Small intestine (tissue), 7 donors: ENCODE measurements around the gene INHBE. TPM values are rescaled to one million over a fixed set of nuclear protein-coding genes. Genes with fewer than 3 reads are reported as not detected.
"Not testable (repeated sequence)": the region's sequence is repeated elsewhere in the genome, so short reads cannot be mapped to it uniquely, and the experiment has no call there.

Experiments used
- DNase-seq, 2 donors: peaks; one replicate each; pipeline versions ENCODE4 v3.0.0 to v3.0.0-alpha.2; 2013
- FAIRE-seq: peaks from 2 replicates; lab custom pipeline; 2012; peaks lifted over from hg19 to GRCh38; lab: Jason Lieb, UNC
- H3K27ac ChIP-seq, 3 donors: one replicate each; pipeline ENCODE4 v1.5.1; 2013; ENCODE audit warnings: low read length in 2 of 3, mild to moderate bottlenecking in 2 of 3, control low read depth in 1 of 3, inconsistent platforms in 1 of 3, low read depth in 1 of 3, moderate library complexity in 1 of 3
- H3K27me3 ChIP-seq, 3 donors: one replicate each; pipeline ENCODE4 v1.6.1; 2013; ENCODE audit warnings: low read length in 3 of 3, inconsistent platforms in 1 of 3; ENCODE audit not compliant: control insufficient read depth in 3 of 3, insufficient read depth in 3 of 3
- H3K36me3 ChIP-seq, 3 donors: one replicate each; pipeline ENCODE4 v1.6.1; 2013; ENCODE audit warnings: low read length in 3 of 3, inconsistent platforms in 1 of 3, low read depth in 1 of 3, mild to moderate bottlenecking in 1 of 3, moderate library complexity in 1 of 3; ENCODE audit not compliant: control insufficient read depth in 3 of 3, insufficient read depth in 2 of 3
- H3K4me1 ChIP-seq, 3 donors: one replicate each; pipeline ENCODE4 v1.6.1; 2013; ENCODE audit warnings: low read length in 2 of 3, inconsistent platforms in 1 of 3, low read depth in 1 of 3, mild to moderate bottlenecking in 1 of 3, moderate library complexity in 1 of 3; ENCODE audit not compliant: control insufficient read depth in 3 of 3, insufficient read depth in 2 of 3
- H3K4me3 ChIP-seq, 3 donors: one replicate each; pipeline ENCODE4 v1.5.1; 2013; ENCODE audit warnings: low read length in 3 of 3, control low read depth in 1 of 3, inconsistent platforms in 1 of 3, low read depth in 1 of 3, mild to moderate bottlenecking in 1 of 3, moderate library complexity in 1 of 3
- H3K9me3 ChIP-seq, 2 donors: one replicate each; pipeline ENCODE4 v1.6.1; 2013; ENCODE audit warnings: low read depth in 1 of 2, low read length in 1 of 2; ENCODE audit not compliant: control insufficient read depth in 2 of 2, insufficient read depth in 1 of 2
- WGBS, 3 donors: extraction: QIAGEN DNeasy Blood & Tissue Kit; methylation state at CpG; one replicate each; pipeline ENCODE4 v1.1.7; 2013; 5-methylcytosine and 5-hydroxymethylcytosine counted together
- polyA plus RNA-seq, 4 donors: library from polyadenylated mRNA; stranded (reverse) in 3 of 4; unstranded in 1 of 4; fragments of 200-250 nt in 3 of 4; fragments of 120-200 nt in 1 of 4; gene quantifications; one replicate each; pipeline versions ENCODE4 v1.2.1 to v1.2.3, GENCODE V29; 2013
- donor health status: healthy with polysubstance abuse.
- donor health status: control.
- donor health status: control.
- donor health status: Bipolar disorder and iron deficiency.
- donor health status: healthy.

INHBE gene
- polyA plus RNA-seq, 4 donors, result 0.21 to 1.4 TPM; not detected in 2

DNA sequence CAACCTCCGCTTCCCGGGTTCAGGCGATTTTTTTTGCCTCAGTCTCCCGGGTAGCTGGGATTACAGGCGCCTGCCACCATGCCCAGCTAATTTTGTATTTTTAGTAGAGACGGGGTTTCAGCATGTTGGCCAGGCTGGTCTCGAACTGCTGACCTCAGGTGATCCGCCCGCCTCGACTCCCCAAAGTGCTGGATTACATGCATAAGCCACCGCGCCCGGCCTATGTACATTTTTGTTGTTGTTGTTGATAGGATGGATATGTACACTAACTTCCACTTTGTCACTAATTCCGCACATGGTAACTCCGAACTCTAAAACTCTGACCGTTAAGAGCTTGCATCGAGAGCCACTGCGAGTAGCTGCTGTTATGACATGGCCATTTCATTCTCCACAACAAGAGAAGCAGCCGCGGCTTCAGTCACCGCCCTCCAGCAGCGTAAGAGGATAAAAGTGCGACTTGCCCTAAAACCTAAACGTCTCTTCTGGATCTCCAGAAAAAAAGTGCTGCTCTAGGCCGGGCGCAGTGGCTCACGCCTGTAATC is 32.0 kb downstream of the INHBE start:
- peak overlapping the region in 1 of 3 donors; percentile 92 for H3K4me3 ChIP-seq
- no peaks in the 10 kb centered on the region for H3K27me3 ChIP-seq
- WGBS, 3 donors, result 83 to 88% (median 84%) methylated on average over 27 of the region's 27 CpGs
- DNase-seq, result no peak
- no peak for FAIRE-seq
- H3K36me3 ChIP-seq, result peaks cover 5 to 21% (median 13%) of the 10 kb centered on the region in 3 donors
- no peaks in the 10 kb centered on the region for H3K9me3 ChIP-seq
- H3K4me1 ChIP-seq, result peaks cover 0 to 6% (median 0%) of the 10 kb centered on the region in 3 donors
- H3K27ac ChIP-seq, result peak overlapping the region in 1 of 3 donors; percentile 20

DNA sequence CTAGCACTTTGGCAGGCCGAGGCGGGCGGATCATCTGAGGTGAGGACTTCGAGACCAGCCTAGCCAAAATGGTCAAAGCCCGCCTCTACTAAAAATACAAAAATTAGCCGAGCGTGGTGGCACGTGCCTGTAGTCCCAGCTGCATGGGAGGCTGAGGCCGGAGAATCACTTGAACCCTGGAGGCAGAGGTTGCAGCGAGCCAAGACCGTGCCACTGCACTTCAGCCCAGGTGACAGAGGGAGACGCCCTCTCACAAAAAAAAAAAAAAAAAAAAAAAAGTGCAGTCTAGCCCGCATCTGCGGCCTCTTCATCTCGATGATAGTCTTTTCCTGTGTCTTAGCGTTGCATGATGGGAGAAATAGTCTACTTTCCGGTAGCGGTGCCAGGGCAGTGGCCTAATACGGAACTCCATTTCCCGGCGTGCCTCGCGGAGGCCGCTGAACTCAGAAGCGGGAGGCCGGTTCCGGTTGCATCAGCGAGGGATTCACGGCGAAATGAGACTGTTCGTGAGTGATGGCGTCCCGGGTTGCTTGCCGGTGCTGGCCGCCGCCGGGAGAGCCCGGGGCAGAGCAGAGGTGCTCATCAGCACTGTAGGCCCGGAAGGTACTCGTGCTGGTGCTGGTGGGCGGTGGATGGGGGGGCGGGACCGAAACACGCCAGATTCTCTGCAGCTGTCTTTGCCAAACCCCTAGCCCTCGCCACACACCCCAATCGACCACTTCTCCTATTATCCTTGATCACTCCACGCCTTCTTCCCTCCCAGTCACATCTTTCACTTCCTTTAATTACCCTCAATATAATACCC is 32.7 kb downstream of the INHBE start, which contains the start of gene MARS1:
TSS of gene MARS1 (plus strand) at position 472 of the 805 bp plus-strand sequence. CDS start at position 495, 23 bp downstream.
- DNase-seq, result peak; percentile 97 to 99
- H3K27ac ChIP-seq, result peak within 1 kb of the TSS; percentile 62 to 92 (median 67)
- H3K27me3 ChIP-seq, result no peaks in the 10 kb centered on the region
- peak within 1 kb of the TSS; percentile 91 to 95 (median 92) for H3K4me3 ChIP-seq
- H3K36me3 ChIP-seq, result peaks cover 5 to 26% (median 13%) of the 10 kb centered on the region in 3 donors
- peaks cover 0 to 6% (median 0%) of the 10 kb centered on the region in 3 donors for H3K4me1 ChIP-seq
- no peaks in the 10 kb centered on the region for H3K9me3 ChIP-seq
- WGBS, 3 donors, result 5 to 7% (median 5%) methylated on average over 44 to 47 of the region's 47 CpGs
- FAIRE-seq, result no peak

GRCh38 chr12:57488402-57489156 is 33.5 kb downstream of the INHBE start:
- Histone ChIP-seq H3K4me3 (peak overlapping the region; percentile 91 to 95 (median 92)), H3K9me3 (no peaks in the 10 kb centered on the region), H3K27me3 (no peaks in the 10 kb centered on the region), H3K36me3 (peaks cover 5 to 27% (median 13%) of the 10 kb centered on the region in 3 donors), H3K27ac (peak overlapping the region; percentile 62 to 92 (median 67)), H3K4me1 (peaks cover 0 to 6% (median 0%) of the 10 kb centered on the region in 3 donors)
- peak in 1 of 2 donors; percentile 17 for DNase-seq
- no peak for FAIRE-seq
- WGBS, 3 donors, result 25 to 30% (median 25%) methylated on average over 11 of the region's 11 CpGs

DNA sequence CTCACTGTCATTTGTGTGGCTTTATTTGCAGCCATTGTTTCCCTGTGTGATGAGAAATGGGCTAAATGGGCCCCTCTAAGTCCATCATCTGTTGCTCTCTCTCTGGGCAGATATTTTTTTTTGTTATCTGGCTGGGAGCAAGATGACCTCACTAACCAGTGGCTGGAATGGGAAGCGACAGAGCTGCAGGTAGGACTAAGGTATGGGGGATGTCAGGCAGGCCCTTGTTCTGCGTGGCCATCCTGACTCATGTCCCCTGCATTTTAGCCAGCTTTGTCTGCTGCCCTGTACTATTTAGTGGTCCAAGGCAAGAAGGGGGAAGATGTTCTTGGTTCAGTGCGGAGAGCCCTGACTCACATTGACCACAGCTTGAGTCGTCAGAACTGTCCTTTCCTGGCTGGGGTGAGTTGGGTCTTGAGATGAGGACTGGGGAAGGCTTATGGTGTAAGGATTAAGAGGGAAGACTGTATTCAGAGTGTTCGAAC is 34.1 kb downstream of the INHBE start:
- FAIRE-seq (no peak), DNase-seq (no peak)
- H3K27ac ChIP-seq, result no peak overlapping the region
- H3K27me3 ChIP-seq, result no peaks in the 10 kb centered on the region
- no peaks in the 10 kb centered on the region for H3K9me3 ChIP-seq
- H3K36me3 ChIP-seq, result peaks cover 5 to 31% (median 13%) of the 10 kb centered on the region in 3 donors
- peak overlapping the region in 2 of 3 donors; percentile 2 to 92 for H3K4me3 ChIP-seq
- peaks cover 0 to 6% (median 0%) of the 10 kb centered on the region in 3 donors for H3K4me1 ChIP-seq
- WGBS, 3 donors, result 84 to 94% (median 92%) methylated on average over 5 of the region's 5 CpGs

DNA sequence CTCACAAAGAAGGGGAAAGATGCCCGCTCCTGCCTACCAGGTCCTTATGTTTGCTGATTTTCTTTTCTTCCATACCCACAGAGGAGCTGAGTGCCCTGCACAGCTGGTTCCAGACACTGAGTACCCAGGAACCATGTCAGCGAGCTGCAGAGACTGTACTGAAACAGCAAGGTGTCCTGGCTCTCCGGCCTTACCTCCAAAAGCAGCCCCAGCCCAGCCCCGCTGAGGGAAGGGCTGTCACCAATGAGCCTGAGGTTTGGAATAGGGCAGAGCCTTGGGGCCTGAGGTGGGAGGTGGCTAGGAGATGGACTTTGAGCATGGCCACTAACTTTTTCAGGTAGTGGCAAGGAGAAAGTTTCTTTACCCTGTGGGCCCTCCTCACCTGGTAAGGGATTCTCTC is 35.0 kb downstream of the INHBE start:
- 94 to 98% (median 97%) methylated on average over 4 of the region's 4 CpGs for WGBS, 3 donors
- Histone ChIP-seq H3K4me1 (peaks cover 0 to 6% (median 0%) of the 10 kb centered on the region in 3 donors), H3K27me3 (no peaks in the 10 kb centered on the region), H3K4me3 (no peak overlapping the region), H3K27ac (no peak overlapping the region), H3K36me3 (peaks cover 5 to 31% (median 15%) of the 10 kb centered on the region in 3 donors), H3K9me3 (no peaks in the 10 kb centered on the region)
- DNase-seq, result no peak
- FAIRE-seq, result no peak

DNA sequence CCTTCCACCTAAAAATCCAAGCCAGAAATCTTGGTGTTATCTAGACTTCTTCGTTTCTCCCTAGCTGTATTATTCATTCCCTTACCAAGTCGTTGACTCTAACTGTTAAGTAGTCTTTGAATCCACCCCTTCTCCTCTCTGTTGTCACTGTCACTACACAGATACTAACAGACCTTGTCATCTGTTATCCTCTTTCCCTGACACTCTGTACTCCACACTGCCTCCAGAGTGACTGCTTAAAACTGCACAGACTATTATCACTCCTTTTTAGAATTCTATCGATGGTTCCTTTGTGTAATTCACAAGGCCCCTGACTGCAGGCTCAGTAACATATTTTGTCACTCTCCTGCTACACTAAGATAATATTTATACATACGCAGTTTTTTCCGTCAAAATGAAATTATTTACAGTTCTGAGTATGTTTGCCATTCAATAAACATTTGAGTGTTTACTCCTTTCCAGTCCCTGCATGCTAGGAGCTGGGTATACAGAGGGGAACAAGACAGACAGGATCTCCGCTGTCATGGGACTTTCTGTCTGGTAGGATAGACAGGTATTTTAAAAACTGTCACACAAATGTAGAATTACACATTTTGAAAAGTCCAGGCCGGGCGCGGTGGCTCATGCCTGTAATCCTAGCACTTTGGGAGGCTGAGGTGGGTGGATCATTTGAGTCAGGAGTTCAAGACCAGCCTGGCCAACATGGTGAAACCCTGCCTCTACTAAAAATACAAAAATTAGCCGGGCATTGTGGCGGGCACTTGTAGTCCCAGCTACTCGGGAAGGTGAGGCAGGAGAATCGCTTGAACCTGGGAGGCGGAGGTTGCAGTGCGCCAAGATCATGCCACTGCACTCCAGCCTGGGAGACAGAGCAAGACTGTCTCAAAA is 36.5 kb downstream of the INHBE start:
- FAIRE-seq, result no peak

DNA sequence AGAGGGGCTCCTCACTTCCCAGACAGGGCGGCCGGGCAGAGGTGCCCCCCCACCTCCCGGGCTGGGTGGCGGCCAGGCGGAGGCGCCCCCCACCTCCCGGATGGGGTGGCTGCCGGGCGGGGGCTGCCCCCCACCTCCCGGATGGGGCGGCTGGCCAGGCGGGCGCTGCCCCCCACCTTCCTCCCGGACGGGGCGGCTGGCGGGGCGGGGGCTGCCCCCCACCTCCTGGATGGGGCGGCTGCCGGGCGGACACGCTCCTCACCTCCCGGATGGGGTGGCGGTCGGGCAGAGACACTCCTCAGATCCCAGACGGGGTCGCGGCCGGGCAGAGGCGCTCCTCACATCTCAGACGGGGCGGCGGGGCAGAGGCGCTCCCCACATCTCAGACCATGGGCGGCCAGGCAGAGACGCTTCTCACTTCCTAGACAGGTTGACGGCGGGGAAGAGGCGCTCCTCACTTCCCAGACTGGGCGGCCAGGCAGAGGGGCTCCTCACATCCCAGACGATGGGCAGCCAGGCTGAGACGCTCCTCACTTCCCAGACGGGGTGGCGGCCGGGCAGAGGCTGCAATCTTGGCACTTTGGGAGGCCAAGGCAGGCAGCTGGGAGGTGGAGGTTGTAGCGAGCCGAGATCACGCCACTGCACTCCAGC is 40.1 kb downstream of the INHBE start:
- FAIRE-seq, H3K4me3 ChIP-seq, DNase-seq, H3K27me3 ChIP-seq, H3K27ac ChIP-seq, H3K4me1 ChIP-seq, H3K9me3 ChIP-seq: not testable (repeated sequence)
- WGBS, 3 donors, result 97 to 98% (median 98%) methylated on average over 38 to 45 of the region's 48 CpGs
- peaks cover 11 to 46% (median 18%) of the 10 kb centered on the region in 3 donors for H3K36me3 ChIP-seq

More for the DNA sequence above, 36.5 kb downstream of the INHBE start:
- peaks cover 5 to 41% (median 18%) of the 10 kb centered on the region in 3 donors for H3K36me3 ChIP-seq
- DNase-seq, result no peak
- 87 to 93% (median 89%) methylated on average over 15 of the region's 15 CpGs for WGBS, 3 donors
- H3K27me3 ChIP-seq, result no peaks in the 10 kb centered on the region
- H3K27ac ChIP-seq, result no peak overlapping the region
- no peak overlapping the region for H3K4me3 ChIP-seq
- H3K9me3 ChIP-seq, result no peaks in the 10 kb centered on the region
- H3K4me1 ChIP-seq, result peaks cover 0 to 6% (median 0%) of the 10 kb centered on the region in 3 donors
